NOMO-1 treated with DMSO at 0.1 percent for 48 hours (cell line): ENCODE results near the gene PHF24.
"Not testable (repeated sequence)": the region's sequence is repeated elsewhere in the genome, so short reads cannot be mapped to it uniquely, and the experiment has no call there.

ENCODE experiments used
- DNase-seq: peaks from one replicate; lab custom pipeline; 2025; ENCODE audit not compliant: unreplicated experiment; lab: John Stamatoyannopoulos, UW

PHF24 gene

GRCh38 chr9:34996181-34996904 is 38.3 kb downstream of the PHF24 start:
- DNase-seq = no peak

DNA sequence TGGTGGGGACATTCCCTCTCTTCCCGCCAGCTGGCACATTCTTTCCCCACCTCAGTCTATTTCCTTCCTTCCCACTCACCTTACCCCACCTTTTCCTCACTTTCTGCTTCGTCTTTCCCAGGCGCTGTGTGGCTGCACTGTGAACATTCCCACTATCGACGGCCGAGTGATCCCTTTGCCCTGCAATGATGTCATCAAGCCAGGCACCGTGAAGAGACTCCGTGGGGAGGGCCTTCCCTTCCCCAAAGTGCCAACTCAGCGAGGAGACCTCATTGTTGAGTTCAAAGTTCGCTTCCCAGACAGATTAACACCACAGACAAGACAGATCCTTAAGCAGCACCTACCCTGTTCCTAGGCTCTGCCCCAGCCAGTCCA is 38.8 kb downstream of the PHF24 start:
- no peak for DNase-seq

- DNase-seq = no peak
Observed at GRCh38 chr9:34997379-34997781, 39.3 kb downstream of the PHF24 start.

- DNase-seq = no peak
Observed at GRCh38 chr9:34998266-34998665, 40.2 kb downstream of the PHF24 start.

DNA sequence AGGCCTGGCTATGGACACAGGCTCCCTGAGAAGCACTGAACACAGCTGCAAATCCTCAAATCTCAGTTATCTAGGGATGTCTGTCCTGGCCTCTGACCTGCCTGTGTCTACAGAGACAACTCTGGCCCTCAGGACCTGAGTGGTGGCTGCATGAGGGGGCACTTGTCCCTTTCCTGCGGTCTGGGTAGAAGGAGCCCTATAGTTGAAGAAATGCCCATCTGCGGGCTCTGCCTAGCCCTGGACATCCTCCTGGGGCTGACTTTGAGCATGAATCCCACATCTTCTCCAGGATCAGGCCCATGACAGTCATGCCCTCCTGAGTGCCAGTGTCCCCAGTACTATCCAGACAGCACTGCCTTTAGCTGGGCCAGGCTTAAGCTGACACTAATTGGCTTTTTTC is 41.5 kb downstream of the PHF24 start:
- no peak for DNase-seq

DNA sequence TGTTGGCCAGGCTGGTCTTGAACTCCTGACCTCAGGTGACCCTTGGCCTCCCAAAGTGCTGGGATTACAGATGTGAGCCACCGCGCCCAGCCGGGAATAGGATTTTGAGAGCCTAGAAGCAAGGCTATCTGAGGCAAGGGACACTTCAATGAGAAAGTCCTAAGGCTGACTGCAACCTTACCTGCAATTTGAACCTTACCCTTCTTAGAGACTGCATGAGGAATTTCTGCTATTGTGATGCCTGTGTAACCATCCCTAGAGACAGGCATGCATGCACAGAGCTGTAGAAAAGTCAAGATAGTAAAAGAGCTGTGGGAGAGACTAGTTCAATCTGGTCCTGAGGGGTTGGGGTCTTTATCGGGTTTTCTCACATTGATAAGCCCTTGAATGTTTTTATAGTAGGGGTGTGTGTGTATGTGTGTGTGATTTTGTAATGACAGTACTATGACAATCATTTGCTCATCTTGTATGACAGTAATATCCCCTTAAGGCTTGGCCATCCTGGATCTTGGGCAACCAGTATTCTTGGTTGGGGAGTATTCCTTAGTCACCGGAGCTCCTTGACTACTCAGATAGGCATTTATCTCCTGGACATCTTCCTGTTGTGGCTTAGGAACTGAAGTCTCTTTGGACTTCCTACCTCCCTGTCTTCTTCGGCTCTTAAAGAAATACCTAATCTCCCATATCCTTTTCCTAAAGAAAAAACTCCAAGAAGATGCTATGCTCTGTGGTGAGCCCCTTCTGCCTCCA is 42.6 kb downstream of the PHF24 start:
- DNase-seq = no peak

DNA sequence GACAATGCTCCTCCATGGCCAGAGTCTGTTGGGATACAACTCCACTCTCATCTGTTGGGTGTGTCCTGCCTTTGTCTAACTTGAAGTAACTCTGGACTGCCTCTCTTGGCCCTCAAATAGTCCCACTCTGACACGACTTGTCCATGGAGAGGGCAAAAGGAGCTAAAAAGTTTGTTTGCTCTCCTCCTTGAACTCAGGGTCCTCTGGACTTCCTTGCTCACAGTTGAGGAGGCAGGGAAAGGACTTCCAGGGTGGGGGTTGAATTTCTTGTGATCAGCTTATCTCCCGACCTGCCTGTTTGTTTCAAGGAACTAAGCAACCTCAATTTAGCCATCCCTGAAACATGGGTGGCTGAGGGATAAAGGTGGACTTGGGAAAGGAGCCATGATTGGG is 43.2 kb downstream of the PHF24 start:
- DNase-seq = no peak

DNA sequence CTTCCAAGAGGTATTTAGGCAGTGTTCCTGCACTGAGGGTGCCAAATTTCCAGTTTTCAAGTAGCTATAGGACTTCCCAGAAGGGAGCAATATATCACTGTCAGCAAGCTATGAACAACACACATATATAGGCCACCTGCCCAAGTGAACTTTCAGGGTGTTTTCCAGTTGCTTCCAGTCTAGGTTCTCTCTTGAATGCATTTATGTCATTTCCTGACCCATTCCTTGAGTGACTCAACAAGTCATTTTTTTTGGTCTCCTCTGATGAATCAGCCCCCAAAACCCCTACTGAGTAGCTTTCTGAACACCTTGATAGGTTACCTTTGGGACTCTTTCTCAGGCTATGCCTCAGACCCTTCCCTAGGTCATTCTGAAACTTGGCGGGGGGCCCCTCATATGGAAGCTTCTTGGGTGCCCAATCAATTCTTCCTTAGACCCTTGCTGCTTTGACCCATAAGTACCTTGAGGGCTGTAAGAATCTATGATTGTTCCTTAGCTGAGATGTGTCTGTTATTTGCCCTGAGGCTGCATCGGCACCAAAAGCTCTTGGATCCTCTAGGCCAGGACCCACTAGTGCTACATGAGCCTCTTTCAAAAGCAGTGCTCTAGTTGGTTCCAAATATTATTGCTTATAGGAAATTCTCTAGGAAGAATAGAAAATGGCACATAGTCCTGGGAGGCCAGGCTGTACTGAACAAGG is 43.9 kb downstream of the PHF24 start:
- no peak for DNase-seq

DNA sequence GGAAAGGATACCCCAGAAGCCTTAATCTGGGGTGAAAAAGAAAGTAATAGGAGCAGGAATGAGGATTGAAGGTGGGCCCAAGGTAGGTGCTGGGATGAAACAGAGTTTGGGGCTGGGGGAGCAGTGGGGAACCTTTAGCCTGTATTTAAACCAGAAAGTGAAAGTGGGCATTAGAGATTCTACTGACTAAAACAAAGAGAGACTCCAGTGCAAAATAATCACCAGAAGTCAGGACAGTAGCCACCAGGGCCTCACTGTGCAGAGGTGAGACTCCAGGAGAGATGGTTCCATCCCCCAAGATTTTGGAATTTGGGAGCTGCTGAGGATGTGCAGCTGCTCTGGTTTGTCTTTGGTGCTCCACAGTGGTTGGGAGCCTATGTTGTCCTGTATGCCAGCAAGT is 44.5 kb downstream of the PHF24 start:
- DNase-seq = no peak

DNA sequence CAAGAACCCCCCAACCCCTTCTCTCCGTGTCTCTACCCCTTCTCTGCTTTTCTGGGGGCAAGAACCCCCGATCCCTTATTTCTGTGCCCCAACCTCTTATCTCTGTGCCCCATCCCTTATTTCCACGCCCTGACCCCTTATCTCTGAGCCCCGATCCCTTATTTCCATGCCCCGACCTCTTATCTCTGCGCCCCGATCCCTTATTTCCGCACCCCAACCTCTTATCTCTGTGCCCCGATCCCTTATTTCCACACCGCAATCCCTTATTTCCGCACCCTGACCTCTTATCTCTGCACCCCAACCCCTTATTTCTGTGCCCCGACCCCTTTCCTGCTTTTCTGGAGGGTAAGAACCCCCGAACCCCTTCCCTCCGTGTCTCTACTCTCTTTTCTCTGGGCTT is 46.2 kb downstream of the PHF24 start:
- not testable (repeated sequence) for DNase-seq

DNA sequence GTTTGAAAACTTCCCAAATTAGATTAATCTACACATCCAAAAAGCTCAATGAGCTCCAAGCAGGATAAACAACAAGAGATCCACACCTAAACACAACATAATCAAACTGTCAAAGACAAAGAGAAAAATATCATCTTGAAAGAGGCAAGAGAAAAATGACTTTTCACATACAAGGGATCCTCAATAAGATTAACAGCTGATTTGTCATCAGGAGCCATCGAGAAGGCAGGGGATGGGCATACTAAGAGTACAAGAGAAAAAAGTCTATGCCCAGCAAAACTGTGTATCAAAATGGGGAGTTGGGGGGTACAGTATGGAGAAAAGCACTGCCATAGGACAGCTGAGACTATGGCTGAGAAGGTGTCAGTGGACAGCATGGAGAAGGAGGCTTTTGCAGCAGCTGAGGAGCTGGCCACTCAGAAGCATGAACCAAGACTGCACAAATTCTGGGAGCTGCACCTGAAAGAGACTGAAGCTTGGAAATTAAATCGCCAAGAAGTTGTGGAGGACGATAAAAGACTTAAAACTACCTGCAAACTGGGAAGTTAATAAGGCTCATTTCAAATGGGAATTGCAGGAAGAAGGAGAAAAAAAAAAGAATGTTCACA is 52.4 kb downstream of the PHF24 start:
- DNase-seq = no peak

DNA sequence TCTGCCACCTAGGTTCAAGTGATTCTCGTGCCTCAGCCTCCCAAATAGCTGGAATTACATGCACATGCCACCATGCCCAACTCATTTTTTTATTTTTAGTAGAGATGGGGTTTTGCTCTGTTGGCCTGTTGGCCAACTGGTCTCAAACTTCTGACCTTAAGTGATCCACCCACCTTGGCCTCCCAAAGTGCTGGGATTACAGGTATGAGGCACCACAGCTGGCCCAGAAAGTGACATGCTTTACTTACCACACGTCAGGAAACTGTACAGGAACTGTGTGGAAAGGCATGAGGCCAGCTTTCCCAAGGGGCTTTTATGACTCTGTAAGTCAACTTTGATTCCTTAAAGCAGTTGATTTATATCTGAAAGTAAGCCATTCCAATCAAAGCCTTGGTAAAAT is 56.4 kb downstream of the PHF24 start:
- no peak for DNase-seq

GRCh38 chr9:35023443-35023842 is 65.4 kb downstream of the PHF24 start:
- DNase-seq = peak; percentile 81

GRCh38 chr9:35026671-35027070 is 68.6 kb downstream of the PHF24 start:
- no peak for DNase-seq

DNA sequence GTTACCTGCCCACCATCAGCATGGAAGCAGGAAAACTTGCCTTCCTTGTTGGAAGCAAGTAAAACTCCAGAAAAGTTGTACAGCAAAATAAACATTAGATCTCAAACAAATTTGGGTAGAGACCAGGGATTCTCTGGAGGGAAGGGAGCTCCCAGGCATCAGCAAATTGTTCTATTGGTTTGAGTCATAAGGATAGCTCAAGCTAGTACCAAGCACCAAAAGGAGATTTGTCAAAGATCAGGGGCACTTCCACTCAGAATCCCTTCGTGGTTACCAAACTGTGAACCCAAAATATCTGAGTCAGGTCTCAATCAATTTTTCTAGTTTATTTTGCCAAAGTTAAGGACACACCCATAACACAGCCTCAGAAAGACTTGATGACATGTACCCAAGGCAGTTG is 69.3 kb downstream of the PHF24 start:
- no peak for DNase-seq

DNA sequence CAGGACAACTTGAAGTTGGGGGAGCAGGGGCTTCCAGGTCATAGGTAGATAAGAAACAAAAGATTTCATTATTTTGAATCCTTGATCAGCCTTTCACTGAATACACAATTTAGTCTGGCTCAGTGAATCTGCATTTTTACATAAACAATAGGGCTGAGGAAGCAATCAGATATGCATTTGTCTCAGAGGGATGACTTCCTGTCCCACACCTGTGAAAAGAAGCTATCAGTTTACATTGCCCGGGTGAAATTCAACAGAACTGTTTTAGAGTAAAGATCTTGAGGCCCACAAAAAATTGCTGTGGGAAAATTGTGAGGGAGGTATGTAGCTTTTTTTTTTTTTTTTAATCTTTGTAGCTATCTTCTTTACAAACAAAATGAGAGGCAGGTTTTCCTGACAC is 69.8 kb downstream of the PHF24 start:
- DNase-seq = no peak

DNA sequence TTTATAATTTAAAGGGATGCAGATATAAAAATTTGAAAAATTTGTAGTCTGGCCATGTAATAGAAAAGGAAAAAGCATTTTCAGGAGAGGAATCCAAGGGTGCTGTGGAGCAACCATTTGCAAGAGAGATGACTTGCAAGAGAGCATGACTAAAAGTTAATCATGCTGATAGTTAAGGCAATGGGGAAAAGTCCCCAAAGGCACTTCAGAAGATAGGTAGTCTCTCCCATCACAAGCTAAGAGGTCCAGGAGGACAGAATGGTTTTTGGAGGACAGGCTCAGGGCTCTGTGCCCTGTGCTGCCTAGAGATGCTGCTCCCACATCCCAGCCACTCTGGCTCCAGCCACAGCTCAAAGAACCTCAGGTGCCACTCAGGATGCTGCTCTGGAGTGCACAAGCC is 70.3 kb downstream of the PHF24 start:
- no peak for DNase-seq

- no peak for DNase-seq
Observed at GRCh38 chr9:35029241-35029640, 71.2 kb downstream of the PHF24 start.

DNA sequence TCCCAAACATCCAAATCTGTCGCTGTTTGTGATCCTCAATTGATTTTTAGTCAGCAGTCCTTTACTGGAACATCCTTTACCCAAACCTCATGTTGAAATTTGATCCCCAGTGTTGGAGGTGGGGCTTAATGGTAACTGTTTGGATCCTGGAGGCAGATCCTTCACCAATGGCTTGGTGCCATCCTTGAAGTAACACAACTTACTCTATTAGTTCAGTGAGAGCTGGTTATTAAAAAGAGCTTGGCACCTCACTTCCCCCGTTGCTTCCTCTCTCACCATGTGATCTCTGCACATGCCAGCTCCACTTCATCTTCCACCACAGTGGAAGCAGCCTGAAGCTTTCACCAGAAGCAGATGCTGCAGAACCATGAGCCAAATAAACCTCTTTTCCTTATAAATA is 71.8 kb downstream of the PHF24 start:
- DNase-seq = no peak
